CD4-positive, alpha-beta T cell treated with Interleukin-17A for 1 hour (primary cell): Measurements from ENCODE around the gene NBR1.
A peak's percentile ranks its signal among the peaks of the same experiment; 100 is the strongest.
"Not testable (repeated sequence)": the region's sequence is repeated elsewhere in the genome, so short reads cannot be mapped to it uniquely, and the experiment has no call there.

Source experiments
- DNase-seq: peaks from one replicate; pipeline ENCODE4 v3.0.0-alpha.2; 2020

NBR1 gene, protein sequence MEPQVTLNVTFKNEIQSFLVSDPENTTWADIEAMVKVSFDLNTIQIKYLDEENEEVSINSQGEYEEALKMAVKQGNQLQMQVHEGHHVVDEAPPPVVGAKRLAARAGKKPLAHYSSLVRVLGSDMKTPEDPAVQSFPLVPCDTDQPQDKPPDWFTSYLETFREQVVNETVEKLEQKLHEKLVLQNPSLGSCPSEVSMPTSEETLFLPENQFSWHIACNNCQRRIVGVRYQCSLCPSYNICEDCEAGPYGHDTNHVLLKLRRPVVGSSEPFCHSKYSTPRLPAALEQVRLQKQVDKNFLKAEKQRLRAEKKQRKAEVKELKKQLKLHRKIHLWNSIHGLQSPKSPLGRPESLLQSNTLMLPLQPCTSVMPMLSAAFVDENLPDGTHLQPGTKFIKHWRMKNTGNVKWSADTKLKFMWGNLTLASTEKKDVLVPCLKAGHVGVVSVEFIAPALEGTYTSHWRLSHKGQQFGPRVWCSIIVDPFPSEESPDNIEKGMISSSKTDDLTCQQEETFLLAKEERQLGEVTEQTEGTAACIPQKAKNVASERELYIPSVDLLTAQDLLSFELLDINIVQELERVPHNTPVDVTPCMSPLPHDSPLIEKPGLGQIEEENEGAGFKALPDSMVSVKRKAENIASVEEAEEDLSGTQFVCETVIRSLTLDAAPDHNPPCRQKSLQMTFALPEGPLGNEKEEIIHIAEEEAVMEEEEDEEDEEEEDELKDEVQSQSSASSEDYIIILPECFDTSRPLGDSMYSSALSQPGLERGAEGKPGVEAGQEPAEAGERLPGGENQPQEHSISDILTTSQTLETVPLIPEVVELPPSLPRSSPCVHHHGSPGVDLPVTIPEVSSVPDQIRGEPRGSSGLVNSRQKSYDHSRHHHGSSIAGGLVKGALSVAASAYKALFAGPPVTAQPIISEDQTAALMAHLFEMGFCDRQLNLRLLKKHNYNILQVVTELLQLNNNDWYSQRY

GRCh38 chr17:43170766-43171585, at the start of gene NBR1:
NBR1 (plus strand) TSS chr17:43171214; CDS start chr17:43175800, 4,586 bp downstream.
- peak; percentile 100 for DNase-seq

GRCh38 chr17:43125133-43125966, 45.7 kb upstream of the NBR1 start, which contains the start of gene BRCA1:
BRCA1 (minus strand) TSS chr17:43125364; CDS start chr17:43124096, 1,268 bp downstream.
- peak; percentile 99 for DNase-seq

DNA sequence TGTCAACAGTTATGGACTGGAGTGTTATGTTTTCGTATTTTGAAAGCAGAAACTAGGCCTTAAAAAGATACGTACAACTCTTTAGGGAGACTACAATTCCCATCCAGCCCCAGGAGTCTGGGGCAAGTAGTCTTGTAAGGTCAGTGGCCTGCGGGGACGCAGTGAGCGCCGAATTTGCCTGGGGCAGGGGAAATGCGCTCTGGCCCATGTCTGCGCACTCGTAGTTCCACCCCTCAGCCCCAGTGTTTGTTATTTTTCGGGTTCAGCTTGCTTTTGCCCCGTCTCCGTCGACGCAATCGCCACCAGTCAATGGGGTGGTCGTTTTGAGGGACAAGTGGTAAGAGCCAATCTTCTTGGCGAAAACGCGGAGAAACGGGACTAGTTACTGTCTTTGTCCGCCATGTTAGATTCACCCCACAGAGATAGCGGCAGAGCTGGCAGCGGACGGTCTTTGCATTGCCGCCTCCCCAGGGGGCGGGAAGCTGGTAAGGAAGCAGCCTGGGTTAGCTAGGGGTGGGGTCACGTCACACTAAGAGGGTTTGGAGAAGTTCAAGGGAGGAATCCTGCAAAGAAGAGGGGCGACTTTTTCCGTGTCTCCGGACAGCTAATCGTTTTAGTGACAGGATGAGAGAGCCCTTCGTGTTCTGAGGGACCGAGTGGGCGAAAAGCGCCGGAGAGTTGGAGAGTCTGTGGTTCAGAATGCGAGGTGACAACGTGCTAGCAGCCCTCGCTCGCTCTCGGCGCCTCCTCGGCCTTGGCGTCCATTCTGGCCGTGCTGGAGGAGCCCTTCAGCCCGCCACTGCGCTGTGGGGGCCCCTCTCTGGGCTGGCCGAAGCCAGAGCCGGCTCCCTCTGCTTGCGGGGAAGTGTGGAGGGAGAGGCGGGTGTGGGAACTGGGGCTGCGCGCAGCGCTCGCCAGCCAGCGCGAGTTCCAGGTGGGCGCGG, 44.8 kb upstream of the NBR1 start:
- peak; percentile 19 for DNase-seq

DNA sequence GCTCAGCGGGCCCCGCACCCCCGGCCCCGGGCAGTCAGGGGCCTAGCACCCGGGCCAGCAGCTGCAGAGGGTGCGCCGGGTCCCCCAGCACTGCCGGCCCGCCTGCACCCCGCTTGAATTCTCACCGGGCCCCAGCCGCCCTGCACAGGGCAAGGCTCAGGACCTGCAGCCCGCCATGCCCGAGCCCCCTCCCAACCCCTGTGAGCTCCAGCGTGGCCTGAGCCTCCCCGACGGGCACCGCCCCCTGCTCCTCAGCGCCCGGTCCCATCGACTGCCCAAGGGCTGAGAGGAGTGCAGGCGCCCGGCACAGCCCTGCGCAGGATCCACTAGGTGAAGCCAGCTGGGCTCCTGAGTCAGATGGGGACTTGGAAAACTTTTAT, 44.1 kb upstream of the NBR1 start:
- no peak for DNase-seq

GRCh38 chr17:43127333-43127876, 43.6 kb upstream of the NBR1 start:
- peak; percentile 2 for DNase-seq

DNA sequence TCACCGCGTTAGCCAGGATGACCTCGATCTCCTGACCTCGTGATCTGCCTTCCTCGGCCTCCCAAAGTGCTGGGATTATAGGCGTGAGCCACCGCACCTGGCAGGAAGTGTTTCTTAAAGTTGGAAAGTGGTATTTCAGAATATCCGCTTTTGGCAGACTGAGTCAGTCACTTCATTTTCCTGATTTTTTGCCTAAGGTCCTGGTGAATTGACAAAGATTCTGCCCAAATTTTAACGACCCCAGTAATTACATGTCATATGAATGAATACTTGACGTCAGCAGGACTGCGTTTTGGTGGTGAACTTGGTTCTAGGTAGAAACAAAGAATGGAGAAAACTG, 41.4 kb upstream of the NBR1 start:
- DNase-seq, result no peak

- DNase-seq, result no peak
Observed at GRCh38 chr17:43132117-43132516, 38.9 kb upstream of the NBR1 start.

- not testable (repeated sequence) for DNase-seq
Observed at GRCh38 chr17:43133439-43133838, 37.6 kb upstream of the NBR1 start.

GRCh38 chr17:43134774-43135453, 36.1 kb upstream of the NBR1 start:
- DNase-seq, result no peak

- no peak for DNase-seq
Observed at GRCh38 chr17:43135454-43135819, 35.6 kb upstream of the NBR1 start.

GRCh38 chr17:43136574-43136973, 34.4 kb upstream of the NBR1 start:
- DNase-seq, result not testable (repeated sequence)

DNA sequence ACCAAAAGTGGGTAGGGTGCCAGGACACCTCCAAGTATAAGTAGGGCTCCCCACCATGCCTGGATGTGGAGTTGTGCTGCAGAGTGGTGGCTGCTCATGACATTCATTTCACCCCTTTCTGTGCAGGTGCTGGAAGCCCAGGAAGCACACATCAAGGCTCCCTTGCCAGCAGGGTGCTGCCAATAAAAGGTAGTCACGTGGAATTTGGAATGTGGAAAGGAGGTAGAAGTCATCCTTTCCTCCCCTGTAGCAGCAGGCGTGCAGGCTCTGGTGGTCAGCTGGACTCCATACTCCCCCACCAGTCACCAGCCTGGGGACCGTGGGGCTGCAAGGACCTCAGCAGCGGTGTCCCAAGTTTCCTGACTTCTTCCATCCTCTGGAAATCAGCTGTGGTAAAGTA, 32.5 kb upstream of the NBR1 start:
- not testable (repeated sequence) for DNase-seq

- no peak for DNase-seq
Observed at GRCh38 chr17:43140396-43141332, 30.4 kb upstream of the NBR1 start.

DNA sequence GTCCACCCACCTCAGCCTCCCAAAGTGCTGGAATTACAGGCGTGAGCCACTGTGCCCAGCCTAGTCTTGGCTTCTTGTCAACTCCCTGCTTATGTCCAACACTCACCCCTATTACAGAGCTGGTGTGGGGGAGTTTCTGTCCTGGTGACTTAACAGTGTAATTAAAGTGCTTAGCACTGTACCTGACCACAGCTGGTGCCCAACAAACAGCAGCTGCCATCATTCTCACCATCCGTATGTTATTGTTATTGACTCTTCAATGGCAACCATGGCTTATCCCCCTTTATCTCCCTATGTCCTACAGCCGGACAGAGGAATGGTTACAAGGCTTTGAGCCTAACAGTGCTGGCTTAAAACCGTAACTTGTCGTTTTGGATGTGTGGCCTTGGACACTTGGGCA, 28.9 kb upstream of the NBR1 start:
- DNase-seq, result no peak

DNA sequence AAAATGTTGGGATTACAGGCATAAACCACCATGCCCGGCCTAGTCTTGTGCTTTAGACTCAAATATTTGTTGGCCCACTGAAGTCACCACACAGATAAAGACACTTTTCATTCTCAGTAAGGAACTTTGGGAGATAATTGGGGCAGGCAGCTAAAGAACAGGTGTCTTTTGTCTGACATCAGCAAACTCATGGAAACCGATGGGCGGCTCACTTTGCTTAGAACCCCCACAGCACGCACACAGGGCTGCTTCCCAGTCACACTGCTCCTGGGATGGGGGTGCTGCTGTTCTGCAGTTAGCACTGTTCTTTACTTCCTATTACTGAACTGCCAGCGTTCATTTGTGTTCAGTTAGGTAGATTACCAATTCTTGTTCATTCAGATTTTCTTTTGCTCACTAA, 27.8 kb upstream of the NBR1 start:
- no peak for DNase-seq

DNA sequence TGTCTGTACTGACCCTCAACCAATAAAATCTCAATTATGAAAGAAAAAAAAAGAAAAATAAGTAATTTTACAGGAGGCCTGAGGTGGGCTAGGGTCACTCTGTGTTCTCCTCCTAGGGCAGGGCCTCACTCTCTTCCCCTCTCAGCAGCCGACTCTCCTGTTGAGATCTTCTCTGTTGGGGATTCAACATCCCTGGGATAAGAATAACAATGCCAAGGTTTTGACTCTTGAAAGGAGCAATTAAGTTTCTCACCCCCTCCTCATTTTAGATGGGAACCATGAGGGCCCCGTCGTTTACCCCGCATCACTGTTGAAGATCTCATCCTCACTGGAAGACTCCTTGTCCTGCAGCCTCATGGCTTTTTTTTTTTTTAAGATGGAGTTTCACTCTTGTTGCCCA, 24.4 kb upstream of the NBR1 start:
- DNase-seq, result no peak

- no peak for DNase-seq
Observed at GRCh38 chr17:43151880-43152456, 19.0 kb upstream of the NBR1 start.

- DNase-seq, result not testable (repeated sequence)
Observed at GRCh38 chr17:43153197-43153835, 17.7 kb upstream of the NBR1 start.
